ENCODE results near the gene CCDC92B.
"Not testable (repeated sequence)": the region's sequence is repeated elsewhere in the genome, so short reads cannot be mapped to it uniquely, and the experiment has no call there.

CCDC92B gene

GRCh38 chr17:2689411-2690164 is 59.9 kb downstream of the CCDC92B start:
- Mint-ChIP-seq H3K27ac (peak overlapping the region; percentile 82), H3K9me3 (no peaks in the 10 kb centered on the region), H3K36me3 (peaks cover 17 to 36% of the 10 kb centered on the region in 2 donors), H3K4me1 (peaks cover 5 to 6% of the 10 kb centered on the region in 2 donors), H3K27me3 (no peaks in the 10 kb centered on the region), H3K4me3 (peak overlapping the region in 1 of 2 donors; percentile 32)
- ATAC-seq (replicated peaks) (no peak), DNase-seq (no peak)

GRCh38 chr17:2688351-2689342 is 60.8 kb downstream of the CCDC92B start:
- ATAC-seq (replicated peaks) (no peak), DNase-seq (no peak)
- Mint-ChIP-seq H3K36me3 (peaks cover 17 to 38% of the 10 kb centered on the region in 2 donors), H3K27ac (peak overlapping the region; percentile 82), H3K4me3 (peak overlapping the region in 1 of 2 donors; percentile 32), H3K27me3 (no peaks in the 10 kb centered on the region), H3K4me1 (peaks cover 5 to 6% of the 10 kb centered on the region in 2 donors), H3K9me3 (no peaks in the 10 kb centered on the region)

- H3K27me3 Mint-ChIP-seq: no peaks in the 10 kb centered on the region
- peak overlapping the region; percentile 87 for H3K27ac Mint-ChIP-seq
- ATAC-seq (replicated peaks): no peak
- no peak overlapping the region for H3K4me3 Mint-ChIP-seq
- H3K36me3 Mint-ChIP-seq: peaks cover 17 to 31% of the 10 kb centered on the region in 2 donors
- H3K4me1 Mint-ChIP-seq: peaks cover 5 to 6% of the 10 kb centered on the region in 2 donors
- H3K9me3 Mint-ChIP-seq: no peaks in the 10 kb centered on the region
- no peak for DNase-seq
These were observed 62.4 kb downstream of the CCDC92B start for GRCh38 chr17:2687074-2687418.

GRCh38 chr17:2685696-2686095 is 63.8 kb downstream of the CCDC92B start:
- Mint-ChIP-seq H3K4me3 (no peak overlapping the region), H3K27ac (peak overlapping the region; percentile 47), H3K4me1 (peaks cover 5 to 6% of the 10 kb centered on the region in 2 donors), H3K9me3 (no peaks in the 10 kb centered on the region), H3K27me3 (no peaks in the 10 kb centered on the region), H3K36me3 (peaks cover 12 to 35% of the 10 kb centered on the region in 2 donors)
- DNase-seq (no peak), ATAC-seq (replicated peaks) (no peak)

- Mint-ChIP-seq H3K9me3 (no peaks in the 10 kb centered on the region), H3K4me3 (no peak overlapping the region), H3K36me3 (peaks cover 21 to 41% of the 10 kb centered on the region in 2 donors), H3K4me1 (peaks cover 5 to 6% of the 10 kb centered on the region in 2 donors), H3K27ac (no peak overlapping the region), H3K27me3 (no peaks in the 10 kb centered on the region)
- DNase-seq: no peak
- no peak for ATAC-seq (replicated peaks)
These were observed 64.9 kb downstream of the CCDC92B start for GRCh38 chr17:2684549-2684948.

- DNase-seq: no peak
- Mint-ChIP-seq H3K4me3 (no peak overlapping the region), H3K9me3 (no peaks in the 10 kb centered on the region), H3K36me3 (peaks cover 22 to 42% of the 10 kb centered on the region in 2 donors), H3K4me1 (peaks cover 1 to 5% of the 10 kb centered on the region in 2 donors), H3K27me3 (no peaks in the 10 kb centered on the region), H3K27ac (peak overlapping the region; percentile 62)
- ATAC-seq (replicated peaks): no peak
These were observed 65.5 kb downstream of the CCDC92B start for GRCh38 chr17:2683912-2684311.

GRCh38 chr17:2682176-2682938 is 67.1 kb downstream of the CCDC92B start:
- H3K4me3 Mint-ChIP-seq: no peak overlapping the region
- peaks cover 23 to 35% of the 10 kb centered on the region in 2 donors for H3K36me3 Mint-ChIP-seq
- H3K4me1 Mint-ChIP-seq: peaks cover 0 to 2% of the 10 kb centered on the region in 2 donors
- ATAC-seq (replicated peaks): no peak
- no peaks in the 10 kb centered on the region for H3K27me3 Mint-ChIP-seq
- DNase-seq: no peak
- no peaks in the 10 kb centered on the region for H3K9me3 Mint-ChIP-seq
- no peak overlapping the region for H3K27ac Mint-ChIP-seq

- Mint-ChIP-seq H3K4me3 (no peak overlapping the region), H3K36me3 (peaks cover 27 to 40% of the 10 kb centered on the region in 2 donors), H3K4me1 (peaks cover 0 to 2% of the 10 kb centered on the region in 2 donors), H3K9me3 (no peaks in the 10 kb centered on the region), H3K27ac (no peak overlapping the region), H3K27me3 (no peaks in the 10 kb centered on the region)
- no peak for DNase-seq
- no peak for ATAC-seq (replicated peaks)
These were observed 67.8 kb downstream of the CCDC92B start for GRCh38 chr17:2681650-2682049.

GRCh38 chr17:2680961-2681360 is 68.5 kb downstream of the CCDC92B start:
- H3K27ac Mint-ChIP-seq: peak overlapping the region; percentile 14
- H3K36me3 Mint-ChIP-seq: peaks cover 28 to 42% of the 10 kb centered on the region in 2 donors
- no peak overlapping the region for H3K4me3 Mint-ChIP-seq
- ATAC-seq (replicated peaks) (no peak), DNase-seq (no peak)
- H3K27me3 Mint-ChIP-seq: no peaks in the 10 kb centered on the region
- peaks cover 0 to 2% of the 10 kb centered on the region in 2 donors for H3K4me1 Mint-ChIP-seq
- H3K9me3 Mint-ChIP-seq: no peaks in the 10 kb centered on the region

GRCh38 chr17:2679247-2679646 is 70.2 kb downstream of the CCDC92B start:
- ATAC-seq (replicated peaks); H3K27me3 Mint-ChIP-seq; DNase-seq; H3K9me3 Mint-ChIP-seq; H3K4me3 Mint-ChIP-seq; H3K27ac Mint-ChIP-seq; H3K4me1 Mint-ChIP-seq: not testable (repeated sequence)
- H3K36me3 Mint-ChIP-seq: peaks cover 32 to 49% of the 10 kb centered on the region in 2 donors
